Neuronal stem cell (in vitro differentiated cells): ENCODE data around the gene TAS2R46.

Source experiments
- DNase-seq: peaks from one replicate; pipeline ENCODE4 v3.0.0-alpha.2; 2013; ENCODE audit warnings: low spot score
- H2AFZ ChIP-seq: one replicate; pipeline ENCODE4 v1.6.1; 2013; ENCODE audit warnings: mild to moderate bottlenecking, low read length, inconsistent platforms
- H2AK5ac ChIP-seq: 2 replicates; pipeline ENCODE4 v1.6.1; 2013; ENCODE audit warnings: low read depth, mild to moderate bottlenecking, inconsistent platforms, low read length, moderate library complexity, mixed read lengths
- H2BK120ac ChIP-seq: 2 replicates; pipeline ENCODE4 v1.6.1; 2013; ENCODE audit warnings: low read depth, mild to moderate bottlenecking, inconsistent platforms, low read length, moderate library complexity, mixed read lengths
- H2BK12ac ChIP-seq: one replicate; pipeline ENCODE4 v1.6.1; 2013; ENCODE audit warnings: low read length, inconsistent platforms
- H2BK15ac ChIP-seq: 2 replicates; pipeline ENCODE4 v1.6.1; 2013; ENCODE audit warnings: mild to moderate bottlenecking, low read length, inconsistent platforms, mixed read lengths
- H2BK5ac ChIP-seq: one replicate; pipeline ENCODE4 v1.6.1; 2013; ENCODE audit warnings: inconsistent platforms, mild to moderate bottlenecking, low read length, moderate library complexity
- H3K14ac ChIP-seq: one replicate; pipeline ENCODE4 v1.6.1; 2013; ENCODE audit warnings: low read length, inconsistent platforms
- H3K18ac ChIP-seq: 2 replicates; pipeline ENCODE4 v1.6.1; 2013; ENCODE audit warnings: low read length, inconsistent platforms
- H3K23ac ChIP-seq: 2 replicates; pipeline ENCODE4 v1.6.1; 2013; ENCODE audit warnings: low read depth, mild to moderate bottlenecking, mixed read lengths, low read length, inconsistent platforms; ENCODE audit not compliant: poor library complexity
- H3K27ac ChIP-seq: replicated peaks from 3 replicates; pipeline ENCODE4 v1.5.1; 2013; ENCODE audit warnings: low read length, inconsistent platforms
- H3K27me3 ChIP-seq, 3 experiments: 2 replicates each; pipeline ENCODE4 v1.6.1; 2013; ENCODE audit warnings: low read length in 3 of 3, mild to moderate bottlenecking in 2 of 3, inconsistent platforms in 1 of 3, low read depth in 1 of 3, mixed read lengths in 1 of 3, moderate library complexity in 1 of 3; ENCODE audit not compliant: control insufficient read depth in 3 of 3, insufficient read depth in 3 of 3
- H3K36me3 ChIP-seq, 2 donors: replicated peaks in 1 of 2; 2 replicates each; pipeline ENCODE4 v1.6.1; 2013; ENCODE audit warnings: low read length in 2 of 2; ENCODE audit not compliant: control insufficient read depth in 2 of 2, insufficient read depth in 2 of 2
- H3K4ac ChIP-seq: 2 replicates; pipeline ENCODE4 v1.6.1; 2013; ENCODE audit warnings: inconsistent platforms, mild to moderate bottlenecking, low read length, moderate library complexity
- H3K4me1 ChIP-seq, 2 donors: 1 replicate in 1 of 2; 2 replicates in 1 of 2; pipeline ENCODE4 v1.6.1; 2013; ENCODE audit warnings: low read length in 2 of 2, low read depth in 1 of 2; ENCODE audit not compliant: control insufficient read depth in 2 of 2, insufficient read depth in 1 of 2
- H3K4me2 ChIP-seq: one replicate; pipeline ENCODE4 v1.6.1; 2013; ENCODE audit warnings: mild to moderate bottlenecking, low read length, inconsistent platforms; ENCODE audit not compliant: insufficient read depth, poor library complexity, severe bottlenecking
- H3K4me3 ChIP-seq, 2 donors: 2 replicates each; pipeline ENCODE4 v1.5.1; 2013; ENCODE audit warnings: low read length in 2 of 2, mild to moderate bottlenecking in 2 of 2, inconsistent platforms in 1 of 2, moderate library complexity in 1 of 2
- H3K79me1 ChIP-seq: one replicate; pipeline ENCODE4 v1.6.1; 2013; ENCODE audit warnings: low read depth, mild to moderate bottlenecking, inconsistent platforms, low read length, moderate library complexity
- H3K9ac ChIP-seq: one replicate; pipeline ENCODE4 v1.6.1; 2013; ENCODE audit warnings: mild to moderate bottlenecking, low read depth, low read length, inconsistent platforms; ENCODE audit not compliant: poor library complexity
- H3K9me3 ChIP-seq, 2 donors: replicated peaks in 1 of 2; 2 replicates each; pipeline versions ENCODE3 to v1.6.1; 2013; ENCODE audit warnings: low read length in 2 of 2, mild to moderate bottlenecking in 2 of 2, inconsistent platforms in 1 of 2, low read depth in 1 of 2, mixed read lengths in 1 of 2, moderate library complexity in 1 of 2; ENCODE audit not compliant: control insufficient read depth in 2 of 2, insufficient read depth in 1 of 2
- H4K8ac ChIP-seq: one replicate; pipeline ENCODE4 v1.6.1; 2013; ENCODE audit warnings: low read depth, mild to moderate bottlenecking, inconsistent platforms, low read length, moderate library complexity
- H4K91ac ChIP-seq: one replicate; pipeline ENCODE4 v1.6.1; 2013; ENCODE audit warnings: low read length, low read depth, mild to moderate bottlenecking, inconsistent platforms; ENCODE audit not compliant: poor library complexity
- WGBS, 2 donors: extraction: QIAGEN DNeasy Blood & Tissue Kit; methylation state at CpG; one replicate each; pipeline ENCODE4 v1.1.7; 2013; ENCODE audit warnings: missing lambda C conversion rate in 2 of 2, mixed read lengths in 1 of 2; ENCODE audit not compliant: insufficient read length in 2 of 2, insufficient replicate concordance in 1 of 2; ENCODE audit errors: extremely low coverage in 2 of 2; 5-methylcytosine and 5-hydroxymethylcytosine counted together

The TAS2R46 gene

GRCh38 chr12:11067514-11067913, 5.4 kb upstream of the TAS2R46 start:
- Histone ChIP-seq H4K8ac (no peak overlapping the region), H2BK15ac (no peak overlapping the region), H2BK12ac (no peak overlapping the region), H3K4ac (no peak overlapping the region), H3K36me3 (peaks cover 0 to 5% of the 10 kb centered on the region in 2 donors), H3K4me3 (no peak overlapping the region), H3K14ac (no peak overlapping the region), H3K27ac (no peak overlapping the region), H3K9me3 (peaks cover 0 to 8% of the 10 kb centered on the region in 2 donors), H3K27me3 (no peaks in the 10 kb centered on the region), H3K4me2 (no peak overlapping the region), H3K23ac (no peak overlapping the region), H2AK5ac (no peak overlapping the region), H3K18ac (no peak overlapping the region), H3K4me1 (no peaks in the 10 kb centered on the region), H2AFZ (no peak overlapping the region), H2BK5ac (no peak overlapping the region), H3K79me1 (no peaks in the 10 kb centered on the region), H4K91ac (no peak overlapping the region), H3K9ac (no peak overlapping the region), H2BK120ac (no peak overlapping the region)
- no peak for DNase-seq
- WGBS, 2 donors = no CpG with 5 or more reads among the region's 2 CpGs

DNA sequence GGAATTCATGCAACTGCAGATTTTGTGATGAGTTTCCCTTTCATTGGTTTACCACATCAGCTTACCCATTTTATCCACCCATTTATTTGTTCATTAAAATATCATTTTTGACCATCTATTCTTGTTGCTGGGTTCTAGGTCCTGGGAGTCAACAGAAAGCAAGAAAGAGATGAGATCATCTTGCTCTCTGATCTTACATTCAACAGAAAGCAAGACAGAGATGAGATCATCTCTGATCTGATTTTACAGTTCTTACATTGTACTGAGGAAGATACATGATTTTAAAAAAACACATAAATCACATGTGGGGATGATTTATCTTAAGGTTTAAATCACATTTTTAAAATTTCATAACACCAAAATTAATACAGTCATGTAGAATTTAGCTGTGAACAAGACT, 2.3 kb downstream of the TAS2R46 start:
- Histone ChIP-seq H3K79me1 (peaks cover 4% of the 10 kb centered on the region), H3K36me3 (peaks cover 0 to 6% of the 10 kb centered on the region in 2 donors), H3K9me3 (peaks cover 0 to 2% of the 10 kb centered on the region in 2 donors), H3K4me1 (no peaks in the 10 kb centered on the region), H3K4me3 (no peak overlapping the region), H2BK120ac (no peak overlapping the region), H2BK12ac (no peak overlapping the region), H2BK15ac (no peak overlapping the region), H3K14ac (no peak overlapping the region), H2AFZ (no peak overlapping the region), H3K18ac (no peak overlapping the region), H4K8ac (no peak overlapping the region), H3K27ac (no peak overlapping the region), H3K27me3 (no peaks in the 10 kb centered on the region), H3K9ac (no peak overlapping the region), H3K23ac (no peak overlapping the region), H2AK5ac (no peak overlapping the region), H3K4me2 (no peak overlapping the region), H3K4ac (no peak overlapping the region), H4K91ac (no peak overlapping the region), H2BK5ac (no peak overlapping the region)
- no peak for DNase-seq

DNA sequence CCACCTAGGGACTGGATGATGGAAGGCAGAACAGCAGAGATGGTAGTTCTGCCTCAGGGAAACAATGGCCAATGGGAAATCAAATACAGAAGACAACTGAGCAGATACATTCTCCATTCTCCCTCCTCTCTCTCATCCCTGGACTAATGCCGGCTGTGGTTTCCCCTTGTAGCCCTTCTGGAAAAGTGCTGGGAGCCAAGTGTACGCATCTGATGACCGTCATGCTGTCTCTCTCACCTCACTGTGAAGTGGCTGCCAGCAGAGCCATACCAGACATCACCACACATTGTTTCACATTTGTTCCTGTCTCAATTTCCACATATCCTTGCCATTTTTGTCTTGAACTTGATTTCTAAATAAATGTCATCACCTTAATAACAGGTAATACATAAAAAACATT, 3.1 kb downstream of the TAS2R46 start:
- H3K14ac ChIP-seq = no peak overlapping the region
- H2BK15ac ChIP-seq = no peak overlapping the region
- no peaks in the 10 kb centered on the region for H3K9me3 ChIP-seq
- H3K79me1 ChIP-seq = peaks cover 4% of the 10 kb centered on the region
- no peak overlapping the region for H4K91ac ChIP-seq
- no peak overlapping the region for H3K9ac ChIP-seq
- no peak overlapping the region for H3K4ac ChIP-seq
- WGBS, 2 donors = no CpG with 5 or more reads among the region's 3 CpGs
- H3K4me1 ChIP-seq = no peaks in the 10 kb centered on the region
- H3K23ac ChIP-seq = no peak overlapping the region
- H3K36me3 ChIP-seq = peaks cover 0 to 6% of the 10 kb centered on the region in 2 donors
- no peak overlapping the region for H2BK120ac ChIP-seq
- H3K27ac ChIP-seq = no peak overlapping the region
- H2BK12ac ChIP-seq = no peak overlapping the region
- no peak overlapping the region for H3K4me2 ChIP-seq
- H2AFZ ChIP-seq = no peak overlapping the region
- H3K27me3 ChIP-seq = no peaks in the 10 kb centered on the region
- H2AK5ac ChIP-seq = no peak overlapping the region
- no peak overlapping the region for H2BK5ac ChIP-seq
- H4K8ac ChIP-seq = no peak overlapping the region
- no peak overlapping the region for H3K4me3 ChIP-seq
- no peak overlapping the region for H3K18ac ChIP-seq
- no peak for DNase-seq

DNA sequence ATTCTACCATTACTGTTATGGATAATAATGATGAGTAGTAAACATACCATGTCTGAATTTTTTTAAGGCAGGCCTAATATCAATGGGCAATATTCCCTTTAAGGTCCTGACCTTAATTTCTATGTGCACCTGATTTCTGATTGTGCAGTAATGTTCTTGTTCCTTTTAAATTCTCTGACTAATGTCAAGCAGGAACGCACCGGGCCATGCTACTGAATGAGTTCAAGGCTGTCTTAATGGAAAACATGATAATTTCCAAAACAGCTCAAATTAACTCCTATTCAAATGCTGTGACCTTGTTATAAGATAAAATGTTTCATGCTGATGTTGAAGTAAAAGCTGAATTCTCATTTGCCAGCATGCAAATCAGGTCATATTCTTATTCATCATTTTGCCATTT, 6.8 kb downstream of the TAS2R46 start:
- no peak overlapping the region for H3K4ac ChIP-seq
- no peak overlapping the region for H3K9ac ChIP-seq
- H3K18ac ChIP-seq = no peak overlapping the region
- no peak overlapping the region for H2BK15ac ChIP-seq
- H2BK5ac ChIP-seq = no peak overlapping the region
- H3K23ac ChIP-seq = no peak overlapping the region
- no CpG with 5 or more reads among the region's 2 CpGs for WGBS, 2 donors
- no peak overlapping the region for H2BK120ac ChIP-seq
- peaks cover 4 to 31% of the 10 kb centered on the region in 2 donors for H3K9me3 ChIP-seq
- DNase-seq = no peak
- H3K79me1 ChIP-seq = peaks cover 4% of the 10 kb centered on the region
- no peak overlapping the region for H2AFZ ChIP-seq
- no peak overlapping the region for H3K14ac ChIP-seq
- H3K27ac ChIP-seq = no peak overlapping the region
- H3K4me3 ChIP-seq = no peak overlapping the region
- no peak overlapping the region for H4K8ac ChIP-seq
- no peak overlapping the region for H2BK12ac ChIP-seq
- peaks cover 2 to 18% of the 10 kb centered on the region in 2 donors for H3K36me3 ChIP-seq
- no peaks in the 10 kb centered on the region for H3K27me3 ChIP-seq
- no peaks in the 10 kb centered on the region for H3K4me1 ChIP-seq
- no peak overlapping the region for H4K91ac ChIP-seq
- no peak overlapping the region for H2AK5ac ChIP-seq
- H3K4me2 ChIP-seq = no peak overlapping the region
